Vagina (tissue), 2 donors: ENCODE results near the gene DRGX.

Experiments used
- CTCF ChIP-seq, 3 experiments: fragments of 450-650 bp in 2 of 3; fragments of 200-600 bp in 1 of 3; sonication (generic) in 1 of 3; IDR thresholded peaks; one replicate each; pipeline ENCODE4 v1.5.1; 2017 to 2019; ENCODE audit warnings: antibody characterized with exemption in 3 of 3, mild to moderate bottlenecking in 2 of 3, moderate library complexity in 2 of 3
- POLR2A ChIP-seq, 2 donors: fragments of 450-650 bp; IDR thresholded peaks; one replicate each; pipeline ENCODE4 v1.6.1; 2017; ENCODE audit warnings: antibody characterized with exemption in 2 of 2, mild to moderate bottlenecking in 2 of 2, moderate library complexity in 2 of 2

GRCh38 chr10:49335364-49335972 lies 60.4 kb downstream of the DRGX start:
- TF ChIP-seq POLR2A (IDR thresholded peaks at IDR 0.05) (no peak), CTCF (IDR thresholded peaks at IDR 0.05) (no peak)
